Raji (cell line): ENCODE results near the gene BCAS4.
A peak's percentile ranks its signal among the peaks of the same experiment; 100 is the strongest.

Experiments used
- POLR2A ChIP-seq: IDR thresholded peaks from 2 replicates; pipeline ENCODE4 v1.6.1; 2011; ENCODE audit warnings: low read depth, low read length, control low read depth; ENCODE audit not compliant: insufficient read depth

Gene BCAS4

DNA sequence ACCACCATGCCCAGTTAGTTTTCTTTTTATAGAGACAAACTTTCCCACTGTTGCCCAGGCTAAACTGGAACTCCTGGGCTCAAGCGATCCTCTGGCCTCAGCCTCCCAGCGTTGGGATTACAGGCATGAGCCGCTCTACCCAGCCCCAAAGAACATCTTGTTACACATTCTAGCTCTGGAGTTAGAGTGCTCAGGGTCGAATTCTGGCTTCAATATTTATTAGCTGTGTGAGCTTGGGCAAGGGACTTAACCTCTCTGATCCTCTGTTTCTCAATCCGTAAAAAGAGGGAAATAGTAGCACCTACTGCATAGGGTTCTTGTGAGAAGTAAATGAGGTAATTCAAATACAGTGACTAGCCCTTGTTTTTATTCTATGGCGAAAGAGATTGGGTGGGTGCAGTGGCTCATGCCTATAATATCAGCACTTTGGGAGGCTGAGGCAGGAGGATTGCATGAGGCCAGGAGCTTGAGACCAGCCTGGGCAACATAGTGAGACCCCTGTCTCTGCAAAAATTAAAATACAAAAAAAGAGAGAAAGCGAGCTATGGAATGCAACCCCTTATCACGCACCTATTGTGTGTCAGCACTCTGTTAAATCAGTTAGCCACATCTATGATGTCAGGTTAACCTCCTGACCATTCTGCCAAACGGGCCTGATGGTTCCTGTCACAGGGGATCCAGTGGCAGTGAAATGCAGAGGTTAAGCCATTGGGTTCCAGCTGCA lies 19.7 kb downstream of the BCAS4 start:
- no peak for TF ChIP-seq POLR2A

DNA sequence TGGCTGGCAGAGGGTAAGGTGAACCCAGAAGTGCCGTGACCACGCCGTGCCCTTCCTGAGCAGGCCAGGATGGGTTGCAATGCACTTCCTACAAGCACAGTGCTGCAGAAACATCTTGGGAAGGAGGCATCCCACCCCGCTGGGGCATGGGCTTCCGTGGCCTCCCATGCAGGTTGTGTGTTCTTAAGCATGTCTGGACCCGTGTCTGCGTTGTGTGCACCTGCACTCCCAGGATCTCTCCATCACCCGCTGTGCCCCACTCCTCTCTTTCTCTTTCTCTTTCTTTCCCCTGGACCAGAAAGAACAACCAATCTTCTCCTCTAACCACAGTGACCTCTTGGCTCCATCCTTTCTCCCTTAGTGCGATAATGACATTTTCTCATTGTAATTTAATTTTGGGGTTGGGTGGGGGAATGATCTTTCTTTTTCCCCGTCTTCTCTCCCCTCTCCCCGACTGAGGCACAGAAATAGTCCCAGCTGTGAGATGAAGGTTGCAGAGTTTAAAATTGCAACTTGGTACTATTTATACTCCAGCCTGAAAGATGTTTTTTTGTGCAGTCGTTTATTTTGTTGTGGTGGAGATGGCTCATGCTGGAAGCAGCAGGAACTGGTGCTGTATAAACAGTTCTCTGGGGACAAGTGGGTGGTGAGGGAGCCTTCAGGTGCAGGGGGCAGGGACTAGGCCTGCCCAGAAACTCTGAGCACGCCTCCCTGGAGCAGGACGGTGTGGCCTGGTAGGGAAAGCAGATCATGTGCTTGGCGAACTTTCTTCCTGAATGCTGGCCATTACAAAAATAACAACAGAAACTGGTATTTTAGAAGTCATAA lies 20.5 kb downstream of the BCAS4 start:
- peak; percentile 46 for TF ChIP-seq POLR2A

GRCh38 chr20:50817776-50818172 lies 22.9 kb downstream of the BCAS4 start:
- TF ChIP-seq POLR2A, result no peak

DNA sequence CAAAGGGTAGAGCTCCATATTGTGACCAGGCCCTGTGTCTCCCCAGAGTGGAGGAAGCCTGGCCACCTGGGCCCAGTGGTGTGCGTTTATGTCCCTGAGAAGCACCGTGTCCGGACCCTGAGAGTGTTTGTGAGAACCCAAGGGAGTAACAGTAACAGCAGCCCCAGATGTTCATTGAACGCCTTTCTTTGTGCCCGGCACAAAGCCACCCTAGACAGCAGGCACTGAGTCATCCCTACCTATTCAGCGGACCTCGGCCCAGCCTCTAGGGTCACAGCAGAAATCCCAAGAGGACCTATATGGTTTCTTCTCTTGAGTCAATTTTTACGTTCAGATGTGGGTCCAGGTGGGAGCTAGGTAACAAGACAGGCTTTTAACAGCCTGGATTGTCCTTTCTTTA lies 24.5 kb downstream of the BCAS4 start:
- no peak for TF ChIP-seq POLR2A

DNA sequence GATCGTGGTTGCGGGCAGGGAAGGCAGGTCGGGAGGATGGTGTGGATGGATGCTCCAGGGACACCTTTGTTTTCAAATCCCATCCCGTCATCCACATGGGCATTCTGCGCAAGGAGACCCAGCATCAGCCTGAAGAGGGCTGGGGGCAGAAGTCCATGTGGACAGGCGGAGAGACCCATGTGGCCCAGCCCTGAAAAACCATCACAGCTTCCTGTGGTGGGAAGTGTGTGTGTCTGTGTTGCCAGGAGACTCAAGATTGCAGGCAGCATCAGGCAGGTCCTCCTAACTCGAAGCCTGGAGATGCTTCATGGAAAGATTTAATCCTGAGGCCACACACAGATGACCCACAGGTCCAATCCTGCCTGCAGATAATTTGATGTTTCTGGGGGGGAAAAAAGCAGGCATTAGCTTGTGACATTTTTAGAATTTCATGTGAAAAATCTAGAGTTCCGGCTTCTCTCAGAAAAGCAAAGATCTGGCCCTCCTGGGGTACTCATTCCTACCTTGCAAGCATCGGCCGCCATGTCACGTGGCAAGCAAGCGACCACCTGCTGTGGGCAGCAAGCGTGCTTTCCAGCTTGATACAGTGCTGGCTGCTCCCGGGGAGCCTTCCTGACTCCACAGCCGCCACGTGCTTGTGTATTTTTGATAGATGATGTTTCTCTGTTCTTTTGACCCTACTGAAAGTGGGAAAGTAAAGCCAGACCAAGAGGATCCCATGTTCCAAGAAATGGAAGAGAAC lies 25.8 kb downstream of the BCAS4 start:
- TF ChIP-seq POLR2A, result no peak

- no peak for TF ChIP-seq POLR2A
Measured at GRCh38 chr20:50821257-50821921, 26.5 kb downstream of the BCAS4 start.

DNA sequence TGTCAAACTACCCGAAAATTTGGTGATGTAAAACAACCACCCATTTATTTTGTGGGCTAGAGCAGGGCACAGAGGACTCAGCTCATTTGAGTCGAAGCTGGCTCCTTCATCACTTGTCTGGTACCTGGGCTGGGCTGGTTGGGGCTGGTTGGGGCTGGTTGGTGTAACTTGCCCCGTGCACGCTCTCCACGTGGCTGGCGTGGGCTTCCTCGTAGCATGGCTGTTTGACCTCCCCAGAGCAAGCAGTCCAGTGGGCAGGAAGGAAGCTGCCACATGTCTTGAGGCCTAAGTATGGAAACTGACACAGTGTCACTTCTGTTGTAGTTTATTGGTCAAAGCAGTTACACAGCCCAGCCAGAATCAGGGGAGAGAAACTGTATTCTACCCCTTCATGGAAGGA lies 27.1 kb downstream of the BCAS4 start:
- TF ChIP-seq POLR2A, result no peak

GRCh38 chr20:50823319-50823718 lies 28.5 kb downstream of the BCAS4 start:
- no peak for TF ChIP-seq POLR2A

DNA sequence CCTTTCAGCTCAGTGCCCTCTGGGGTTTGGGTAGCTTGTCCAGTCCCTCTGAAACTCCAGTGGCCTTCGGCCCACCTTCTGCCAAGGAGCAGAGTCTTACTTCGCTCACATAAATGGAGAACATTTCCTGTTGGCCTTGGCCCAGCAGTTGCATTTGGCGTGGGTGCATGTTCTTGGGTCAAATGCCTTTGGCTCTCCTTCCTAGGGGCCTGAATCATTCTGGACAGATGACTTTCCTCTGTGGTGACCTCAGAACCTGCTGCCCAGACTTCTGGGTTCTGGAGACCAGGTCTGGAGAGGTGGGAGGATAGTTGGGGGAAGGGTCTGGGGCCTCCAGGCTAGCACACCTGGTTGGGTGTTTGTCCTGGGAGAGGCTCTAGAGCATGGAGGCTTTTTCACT lies 29.3 kb downstream of the BCAS4 start:
- no peak for TF ChIP-seq POLR2A

GRCh38 chr20:50826121-50826520 lies 31.3 kb downstream of the BCAS4 start:
- no peak for TF ChIP-seq POLR2A

DNA sequence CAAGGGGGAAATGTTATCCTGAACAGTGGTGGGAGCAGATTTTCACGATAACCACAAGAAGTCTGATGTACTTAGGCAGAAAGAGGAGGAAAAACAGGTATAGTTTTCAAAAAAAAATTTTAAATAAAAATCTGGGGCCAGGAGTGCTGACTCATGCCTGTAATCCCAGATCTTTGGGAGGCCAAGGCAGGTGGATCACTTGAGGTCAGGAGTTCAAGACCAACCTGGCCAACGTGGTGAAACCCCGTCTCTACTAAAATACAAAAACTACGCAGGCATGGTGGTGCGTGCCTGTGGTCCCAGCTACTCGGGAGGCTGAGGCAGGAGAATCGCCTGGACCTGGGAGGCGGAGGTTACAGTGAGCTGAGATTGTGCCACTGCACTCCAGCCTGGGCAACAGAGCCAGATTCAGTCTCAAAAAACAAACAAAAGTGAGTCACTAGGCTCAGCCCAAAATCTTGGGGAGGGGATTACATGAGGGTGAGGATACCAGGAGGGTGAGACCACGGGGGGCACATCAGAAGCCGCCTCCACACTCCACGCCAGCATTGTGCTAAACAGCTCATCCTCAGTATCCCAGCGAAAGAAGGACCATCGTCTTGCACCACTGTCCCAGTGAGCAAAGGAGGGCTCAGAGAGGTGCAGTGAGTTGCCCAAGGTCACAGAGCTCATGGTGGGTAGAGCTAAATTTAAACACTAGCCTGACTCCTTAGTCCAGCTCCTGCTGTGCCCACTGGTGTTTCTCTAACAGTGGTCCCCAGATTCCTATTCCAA lies 33.7 kb downstream of the BCAS4 start:
- TF ChIP-seq POLR2A, result no peak

DNA sequence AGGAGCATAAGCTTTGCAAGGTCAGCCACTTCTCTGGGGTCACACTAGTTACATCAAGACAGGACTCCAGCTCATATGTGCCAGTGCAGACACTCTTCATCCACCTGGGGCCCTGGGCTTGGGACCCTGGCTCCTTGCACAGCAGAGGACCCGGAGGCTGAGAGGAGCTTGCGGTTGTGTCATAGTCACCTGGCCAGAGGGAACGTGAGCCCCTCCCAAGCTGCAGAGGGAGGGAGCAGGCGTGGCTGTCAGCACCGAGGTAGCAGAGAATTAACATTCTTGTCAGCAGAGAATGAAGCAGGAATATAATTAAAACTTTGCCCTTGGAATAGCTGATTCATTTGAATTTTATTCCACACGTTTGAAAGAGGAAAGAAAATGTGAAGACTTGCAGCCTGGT lies 36.8 kb downstream of the BCAS4 start:
- TF ChIP-seq POLR2A, result no peak

GRCh38 chr20:50834599-50835005 lies 39.7 kb downstream of the BCAS4 start:
- TF ChIP-seq POLR2A, result no peak

GRCh38 chr20:50837532-50838321 lies 42.9 kb downstream of the BCAS4 start:
- TF ChIP-seq POLR2A, result no peak
